ENCODE data around the gene PSAPL1. TPM values are rescaled to one million over a fixed set of nuclear protein-coding genes. Genes with fewer than 3 reads are reported as not detected.

PSAPL1 gene
- total RNA-seq, 1 donor from 2014 or later, result not detected

GRCh38 chr4:7414046-7414445 is 20.7 kb downstream of the PSAPL1 start:
- Mint-ChIP-seq H3K9me3 (ENCODE audit: unreplicated experiment) (no peaks in the 10 kb centered on the region), H3K4me3 (ENCODE audit: unreplicated experiment) (no peak overlapping the region), H3K27ac (ENCODE audit: unreplicated experiment) (no peak overlapping the region), H3K36me3 (ENCODE audit: low read depth, unreplicated experiment) (peaks cover 6% of the 10 kb centered on the region), H3K27me3 (ENCODE audit: unreplicated experiment) (peaks cover 2% of the 10 kb centered on the region), H3K4me1 (ENCODE audit: unreplicated experiment) (no peaks in the 10 kb centered on the region)
- DNase-seq (ENCODE audit: low spot score), result no peak
- TF ChIP-seq, protein P1, sequence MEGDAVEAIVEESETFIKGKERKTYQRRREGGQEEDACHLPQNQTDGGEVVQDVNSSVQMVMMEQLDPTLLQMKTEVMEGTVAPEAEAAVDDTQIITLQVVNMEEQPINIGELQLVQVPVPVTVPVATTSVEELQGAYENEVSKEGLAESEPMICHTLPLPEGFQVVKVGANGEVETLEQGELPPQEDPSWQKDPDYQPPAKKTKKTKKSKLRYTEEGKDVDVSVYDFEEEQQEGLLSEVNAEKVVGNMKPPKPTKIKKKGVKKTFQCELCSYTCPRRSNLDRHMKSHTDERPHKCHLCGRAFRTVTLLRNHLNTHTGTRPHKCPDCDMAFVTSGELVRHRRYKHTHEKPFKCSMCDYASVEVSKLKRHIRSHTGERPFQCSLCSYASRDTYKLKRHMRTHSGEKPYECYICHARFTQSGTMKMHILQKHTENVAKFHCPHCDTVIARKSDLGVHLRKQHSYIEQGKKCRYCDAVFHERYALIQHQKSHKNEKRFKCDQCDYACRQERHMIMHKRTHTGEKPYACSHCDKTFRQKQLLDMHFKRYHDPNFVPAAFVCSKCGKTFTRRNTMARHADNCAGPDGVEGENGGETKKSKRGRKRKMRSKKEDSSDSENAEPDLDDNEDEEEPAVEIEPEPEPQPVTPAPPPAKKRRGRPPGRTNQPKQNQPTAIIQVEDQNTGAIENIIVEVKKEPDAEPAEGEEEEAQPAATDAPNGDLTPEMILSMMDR (IDR thresholded peaks at IDR 0.05; ENCODE audit: unreplicated experiment), result no peak

- Mint-ChIP-seq H3K9me3 (ENCODE audit: unreplicated experiment) (no peaks in the 10 kb centered on the region), H3K27ac (ENCODE audit: unreplicated experiment) (no peak overlapping the region), H3K4me1 (ENCODE audit: unreplicated experiment) (no peaks in the 10 kb centered on the region), H3K27me3 (ENCODE audit: unreplicated experiment) (peaks cover 2% of the 10 kb centered on the region), H3K4me3 (ENCODE audit: unreplicated experiment) (no peak overlapping the region), H3K36me3 (ENCODE audit: low read depth, unreplicated experiment) (no peaks in the 10 kb centered on the region)
- TF ChIP-seq, protein P1 (IDR thresholded peaks at IDR 0.05; ENCODE audit: unreplicated experiment), result no peak
- no peak for DNase-seq (ENCODE audit: low spot score)
Observed at GRCh38 chr4:7412554-7412912, 22.2 kb downstream of the PSAPL1 start.

GRCh38 chr4:7411896-7412553 is 22.7 kb downstream of the PSAPL1 start:
- H3K9me3 Mint-ChIP-seq (ENCODE audit: unreplicated experiment), result no peaks in the 10 kb centered on the region
- no peak overlapping the region for H3K27ac Mint-ChIP-seq (ENCODE audit: unreplicated experiment)
- H3K4me3 Mint-ChIP-seq (ENCODE audit: unreplicated experiment), result no peak overlapping the region
- H3K36me3 Mint-ChIP-seq (ENCODE audit: low read depth, unreplicated experiment), result no peaks in the 10 kb centered on the region
- peaks cover 2% of the 10 kb centered on the region for H3K27me3 Mint-ChIP-seq (ENCODE audit: unreplicated experiment)
- TF ChIP-seq, protein P1 (IDR thresholded peaks at IDR 0.05; ENCODE audit: unreplicated experiment), result no peak
- no peak for DNase-seq (ENCODE audit: low spot score)
- H3K4me1 Mint-ChIP-seq (ENCODE audit: unreplicated experiment), result no peaks in the 10 kb centered on the region

- H3K4me3 Mint-ChIP-seq (ENCODE audit: unreplicated experiment), result no peak overlapping the region
- H3K9me3 Mint-ChIP-seq (ENCODE audit: unreplicated experiment), result no peaks in the 10 kb centered on the region
- DNase-seq (ENCODE audit: low spot score), result no peak
- H3K27me3 Mint-ChIP-seq (ENCODE audit: unreplicated experiment), result peaks cover 2% of the 10 kb centered on the region
- H3K27ac Mint-ChIP-seq (ENCODE audit: unreplicated experiment), result no peak overlapping the region
- no peaks in the 10 kb centered on the region for H3K36me3 Mint-ChIP-seq (ENCODE audit: low read depth, unreplicated experiment)
- H3K4me1 Mint-ChIP-seq (ENCODE audit: unreplicated experiment), result no peaks in the 10 kb centered on the region
- TF ChIP-seq, protein P1 (IDR thresholded peaks at IDR 0.05; ENCODE audit: unreplicated experiment), result no peak
Observed at GRCh38 chr4:7411491-7411890, 23.2 kb downstream of the PSAPL1 start.

- no peak overlapping the region for H3K4me3 Mint-ChIP-seq (ENCODE audit: unreplicated experiment)
- DNase-seq (ENCODE audit: low spot score), result no peak
- H3K27ac Mint-ChIP-seq (ENCODE audit: unreplicated experiment), result no peak overlapping the region
- H3K9me3 Mint-ChIP-seq (ENCODE audit: unreplicated experiment), result no peaks in the 10 kb centered on the region
- peaks cover 2% of the 10 kb centered on the region for H3K27me3 Mint-ChIP-seq (ENCODE audit: unreplicated experiment)
- H3K36me3 Mint-ChIP-seq (ENCODE audit: low read depth, unreplicated experiment), result no peaks in the 10 kb centered on the region
- no peaks in the 10 kb centered on the region for H3K4me1 Mint-ChIP-seq (ENCODE audit: unreplicated experiment)
- TF ChIP-seq, protein P1 (IDR thresholded peaks at IDR 0.05; ENCODE audit: unreplicated experiment), result no peak
Observed at GRCh38 chr4:7410446-7410845, 24.3 kb downstream of the PSAPL1 start.

All from endothelial cell (in vitro differentiated cells).